Activated CD4-positive, alpha-beta memory T cell treated with anti-CD3 and anti-CD28 coated beads, Interleukin-2, amount 10 ng/mL, durations not matched to agents 7 days and 5 days (primary cell): ENCODE results near the gene ADGRG6. TPM values are rescaled to one million over a fixed set of nuclear protein-coding genes. Genes with fewer than 3 reads are reported as not detected.

Experiments
- CTCF ChIA-PET: fragments of 350-600 bp; sonication (Branson Sonifier 250); formaldehyde crosslinking; loops from one replicate; lab custom pipeline; 2021; ENCODE audit warnings: antibody characterized with exemption, inconsistent platforms; lab: Charles Lee
- POLR2A ChIA-PET: fragments of 350-600 bp; sonication (Branson Sonifier 250); formaldehyde crosslinking; loops from one replicate; lab custom pipeline; 2021; ENCODE audit warnings: antibody characterized with exemption; lab: Charles Lee
- DNase-seq: peaks from one replicate; pipeline ENCODE4 v3.0.0-alpha.2; 2020
- H3K27ac Mint-ChIP-seq: one replicate; pipeline ENCODE4 v1.8.0; 2021; ENCODE audit warnings: mild to moderate bottlenecking, mixed read lengths
- H3K27me3 Mint-ChIP-seq: one replicate; pipeline ENCODE4 v1.8.0; 2021; ENCODE audit warnings: mixed read lengths
- H3K36me3 Mint-ChIP-seq: one replicate; pipeline ENCODE4 v1.8.0; 2021; ENCODE audit warnings: low read depth, mixed read lengths
- H3K4me1 Mint-ChIP-seq: one replicate; pipeline ENCODE4 v1.8.0; 2021; ENCODE audit warnings: mixed read lengths
- H3K4me3 Mint-ChIP-seq: one replicate; pipeline ENCODE4 v1.8.0; 2021; ENCODE audit warnings: mild to moderate bottlenecking, mixed read lengths
- H3K9me3 Mint-ChIP-seq: one replicate; pipeline ENCODE4 v1.8.0; 2021; ENCODE audit warnings: mixed read lengths
- total RNA-seq, 2 experiments: library from RNA; stranded (reverse); gene quantifications; one replicate each; pipeline ENCODE4 v1.2.3, GENCODE V29; 2021

The ADGRG6 gene
- total RNA-seq, 2 experiments from 2014 or later = not detected

- Mint-ChIP-seq H3K9me3 (no peaks in the 10 kb centered on the region), H3K36me3 (no peaks in the 10 kb centered on the region), H3K27ac (no peak overlapping the region), H3K4me3 (no peak overlapping the region), H3K27me3 (peaks cover 5% of the 10 kb centered on the region), H3K4me1 (no peaks in the 10 kb centered on the region)
- ChIA-PET CTCF (interaction anchor here (0.5 kb wide), 1 partner anchor 141 kb away, joined by 3 read pairs; no protein-coding TSS in a partner anchor), POLR2A (no interaction called here)
- no peak for DNase-seq
Observed at GRCh38 chr6:142349215-142349823, 47.5 kb downstream of the ADGRG6 start.

- Mint-ChIP-seq H3K27ac (no peak overlapping the region), H3K9me3 (no peaks in the 10 kb centered on the region), H3K4me1 (no peaks in the 10 kb centered on the region), H3K27me3 (peaks cover 2% of the 10 kb centered on the region), H3K4me3 (no peak overlapping the region), H3K36me3 (no peaks in the 10 kb centered on the region)
- DNase-seq = no peak
- ChIA-PET POLR2A (no interaction called here), CTCF (no interaction called here)
Observed at GRCh38 chr6:142350309-142350708, 48.5 kb downstream of the ADGRG6 start.

- no peaks in the 10 kb centered on the region for H3K4me1 Mint-ChIP-seq
- POLR2A ChIA-PET = no interaction called here
- H3K9me3 Mint-ChIP-seq = no peaks in the 10 kb centered on the region
- no peaks in the 10 kb centered on the region for H3K36me3 Mint-ChIP-seq
- no peak for DNase-seq
- CTCF ChIA-PET = no interaction called here
- no peak overlapping the region for H3K27ac Mint-ChIP-seq
- no peak overlapping the region for H3K4me3 Mint-ChIP-seq
- peaks cover 3% of the 10 kb centered on the region for H3K27me3 Mint-ChIP-seq
Observed at GRCh38 chr6:142353690-142354089, 51.9 kb downstream of the ADGRG6 start.

- POLR2A ChIA-PET = no interaction called here
- CTCF ChIA-PET = no interaction called here
- no peaks in the 10 kb centered on the region for H3K9me3 Mint-ChIP-seq
- no peak overlapping the region for H3K27ac Mint-ChIP-seq
- H3K4me3 Mint-ChIP-seq = no peak overlapping the region
- no peaks in the 10 kb centered on the region for H3K4me1 Mint-ChIP-seq
- H3K27me3 Mint-ChIP-seq = peaks cover 3% of the 10 kb centered on the region
- DNase-seq = no peak
- no peaks in the 10 kb centered on the region for H3K36me3 Mint-ChIP-seq
Observed at GRCh38 chr6:142354650-142355049, 52.8 kb downstream of the ADGRG6 start.

- Mint-ChIP-seq H3K36me3 (no peaks in the 10 kb centered on the region), H3K9me3 (no peaks in the 10 kb centered on the region), H3K4me3 (no peak overlapping the region), H3K27ac (no peak overlapping the region), H3K4me1 (no peaks in the 10 kb centered on the region), H3K27me3 (peaks cover 3% of the 10 kb centered on the region)
- ChIA-PET CTCF (no interaction called here), POLR2A (no interaction called here)
- DNase-seq = no peak
Observed at GRCh38 chr6:142355520-142356174, 53.8 kb downstream of the ADGRG6 start.

- POLR2A ChIA-PET = no interaction called here
- peaks cover 3% of the 10 kb centered on the region for H3K27me3 Mint-ChIP-seq
- no peak for DNase-seq
- H3K9me3 Mint-ChIP-seq = no peaks in the 10 kb centered on the region
- no peak overlapping the region for H3K4me3 Mint-ChIP-seq
- CTCF ChIA-PET = no interaction called here
- no peak overlapping the region for H3K27ac Mint-ChIP-seq
- H3K4me1 Mint-ChIP-seq = no peaks in the 10 kb centered on the region
- H3K36me3 Mint-ChIP-seq = no peaks in the 10 kb centered on the region
Observed at GRCh38 chr6:142356201-142356883, 54.5 kb downstream of the ADGRG6 start.

GRCh38 chr6:142356884-142357225, 55.0 kb downstream of the ADGRG6 start:
- Mint-ChIP-seq H3K9me3 (no peaks in the 10 kb centered on the region), H3K27ac (no peak overlapping the region), H3K4me1 (no peaks in the 10 kb centered on the region), H3K27me3 (peaks cover 4% of the 10 kb centered on the region), H3K36me3 (no peaks in the 10 kb centered on the region), H3K4me3 (no peak overlapping the region)
- ChIA-PET POLR2A (no interaction called here), CTCF (no interaction called here)
- no peak for DNase-seq

GRCh38 chr6:142357879-142358278, 56.1 kb downstream of the ADGRG6 start:
- H3K9me3 Mint-ChIP-seq = no peaks in the 10 kb centered on the region
- H3K4me3 Mint-ChIP-seq = no peak overlapping the region
- peaks cover 8% of the 10 kb centered on the region for H3K27me3 Mint-ChIP-seq
- no peaks in the 10 kb centered on the region for H3K36me3 Mint-ChIP-seq
- no peak overlapping the region for H3K27ac Mint-ChIP-seq
- CTCF ChIA-PET = no interaction called here
- no peaks in the 10 kb centered on the region for H3K4me1 Mint-ChIP-seq
- DNase-seq = no peak
- POLR2A ChIA-PET = no interaction called here

GRCh38 chr6:142359271-142359960, 57.6 kb downstream of the ADGRG6 start:
- CTCF ChIA-PET = no interaction called here
- Mint-ChIP-seq H3K36me3 (no peaks in the 10 kb centered on the region), H3K4me3 (no peak overlapping the region), H3K4me1 (no peaks in the 10 kb centered on the region), H3K27ac (no peak overlapping the region), H3K9me3 (no peaks in the 10 kb centered on the region), H3K27me3 (peaks cover 8% of the 10 kb centered on the region)
- DNase-seq = no peak
- POLR2A ChIA-PET = no interaction called here

GRCh38 chr6:142361345-142361744, 59.5 kb downstream of the ADGRG6 start:
- ChIA-PET CTCF (no interaction called here), POLR2A (no interaction called here)
- peaks cover 13% of the 10 kb centered on the region for H3K27me3 Mint-ChIP-seq
- DNase-seq = no peak
- no peak overlapping the region for H3K4me3 Mint-ChIP-seq
- H3K36me3 Mint-ChIP-seq = no peaks in the 10 kb centered on the region
- H3K27ac Mint-ChIP-seq = no peak overlapping the region
- H3K9me3 Mint-ChIP-seq = no peaks in the 10 kb centered on the region
- no peaks in the 10 kb centered on the region for H3K4me1 Mint-ChIP-seq

GRCh38 chr6:142361779-142362750, 60.3 kb downstream of the ADGRG6 start:
- no peak overlapping the region for H3K4me3 Mint-ChIP-seq
- CTCF ChIA-PET = no interaction called here
- POLR2A ChIA-PET = no interaction called here
- no peaks in the 10 kb centered on the region for H3K4me1 Mint-ChIP-seq
- peaks cover 13% of the 10 kb centered on the region for H3K27me3 Mint-ChIP-seq
- H3K36me3 Mint-ChIP-seq = no peaks in the 10 kb centered on the region
- no peak overlapping the region for H3K27ac Mint-ChIP-seq
- H3K9me3 Mint-ChIP-seq = no peaks in the 10 kb centered on the region
- no peak for DNase-seq

GRCh38 chr6:142367061-142367460, 65.3 kb downstream of the ADGRG6 start:
- ChIA-PET POLR2A (no interaction called here), CTCF (no interaction called here)
- no peaks in the 10 kb centered on the region for H3K9me3 Mint-ChIP-seq
- no peak for DNase-seq
- H3K27ac Mint-ChIP-seq = no peak overlapping the region
- no peak overlapping the region for H3K4me3 Mint-ChIP-seq
- H3K36me3 Mint-ChIP-seq = no peaks in the 10 kb centered on the region
- no peaks in the 10 kb centered on the region for H3K4me1 Mint-ChIP-seq
- H3K27me3 Mint-ChIP-seq = peaks cover 10% of the 10 kb centered on the region
